ENCODE data around the gene TBXAS1.

- TF ChIP-seq CTCF (IDR thresholded peaks at IDR 0.05) (no peak), IRF2 (CRISPR knock-in tag; IDR thresholded peaks at IDR 0.05; ENCODE audit: borderline replicate concordance, low read depth) (no peak), PRDM15 (CRISPR knock-in tag; IDR thresholded peaks at IDR 0.05) (no peak), NR2C2 (CRISPR knock-in tag; IDR thresholded peaks at IDR 0.05) (no peak), FOXP4 (CRISPR knock-in tag; IDR thresholded peaks at IDR 0.05) (no peak), ATF2 (CRISPR knock-in tag; IDR thresholded peaks at IDR 0.05; ENCODE audit: borderline replicate concordance, low read depth) (no peak), AFF4 (CRISPR knock-in tag; IDR thresholded peaks at IDR 0.05; ENCODE audit: borderline replicate concordance) (no peak), GABPB1 (CRISPR knock-in tag; IDR thresholded peaks at IDR 0.05) (no peak), GTF2I (CRISPR knock-in tag; conservative IDR thresholded peaks at IDR 0.05) (no peak), FOXP1 (CRISPR knock-in tag; IDR thresholded peaks at IDR 0.05; ENCODE audit: borderline replicate concordance) (no peak), ZNF317 (CRISPR knock-in tag; IDR thresholded peaks at IDR 0.05; ENCODE audit: borderline replicate concordance, low read depth) (no peak), TEAD4 (CRISPR knock-in tag; IDR thresholded peaks at IDR 0.05) (no peak), SMAD4 (CRISPR knock-in tag; IDR thresholded peaks at IDR 0.05) (no peak), GRHL2 (CRISPR knock-in tag; IDR thresholded peaks at IDR 0.05; ENCODE audit: insufficient replicate concordance, severe bottlenecking) (no peak)
These were observed 64.9 kb downstream of the TBXAS1 start for GRCh38 chr7:139893999-139894398.

Measured in WTC11 (cell line).